KOPT-K1 (cell line): Measurements from ENCODE around the gene ACD.

Source experiments
- H3K27ac ChIP-seq: fragments of 200-600 bp; sonication (generic); 2 replicates; pipeline ENCODE4 v1.5.1; 2016; ENCODE audit warnings: antibody characterized with exemption, mild to moderate bottlenecking, low read depth, low read length; ENCODE audit not compliant: poor library complexity, severe bottlenecking
- H3K36me3 ChIP-seq: fragments of 200-600 bp; sonication (generic); 2 replicates; pipeline ENCODE4 v1.5.1; 2017; ENCODE audit warnings: antibody characterized with exemption, mild to moderate bottlenecking, low read length, moderate library complexity; ENCODE audit not compliant: insufficient read depth
- H3K9me3 ChIP-seq: fragments of 200-600 bp; sonication (generic); 2 replicates; pipeline ENCODE4 v1.5.1; 2017; ENCODE audit warnings: antibody characterized with exemption, low read length, mild to moderate bottlenecking; ENCODE audit not compliant: insufficient read depth, poor library complexity, severe bottlenecking

ACD gene

DNA sequence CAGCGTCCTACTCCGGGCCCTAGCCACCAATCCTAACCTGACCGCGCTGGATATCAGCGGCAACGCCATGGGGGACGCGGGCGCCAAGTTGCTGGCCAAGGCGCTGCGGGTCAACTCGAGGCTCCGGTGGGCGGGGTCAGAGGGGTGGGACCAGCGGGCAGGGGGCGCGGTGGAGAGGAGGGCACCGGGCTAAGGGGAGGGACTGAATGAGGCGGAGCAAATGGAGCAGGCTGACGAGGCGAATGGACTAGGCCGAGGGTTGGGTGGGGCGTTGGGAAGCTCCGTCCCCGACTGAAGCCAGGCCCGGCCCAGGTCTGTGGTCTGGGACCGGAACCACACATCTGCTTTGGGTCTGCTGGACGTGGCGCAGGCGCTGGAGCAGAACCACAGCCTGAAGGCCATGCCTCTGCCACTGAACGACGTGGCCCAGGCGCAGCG, 10.5 kb downstream of the ACD start:
- Histone ChIP-seq H3K9me3 (no peaks in the 10 kb centered on the region), H3K27ac (no peak overlapping the region), H3K36me3 (peaks cover 80% of the 10 kb centered on the region)

DNA sequence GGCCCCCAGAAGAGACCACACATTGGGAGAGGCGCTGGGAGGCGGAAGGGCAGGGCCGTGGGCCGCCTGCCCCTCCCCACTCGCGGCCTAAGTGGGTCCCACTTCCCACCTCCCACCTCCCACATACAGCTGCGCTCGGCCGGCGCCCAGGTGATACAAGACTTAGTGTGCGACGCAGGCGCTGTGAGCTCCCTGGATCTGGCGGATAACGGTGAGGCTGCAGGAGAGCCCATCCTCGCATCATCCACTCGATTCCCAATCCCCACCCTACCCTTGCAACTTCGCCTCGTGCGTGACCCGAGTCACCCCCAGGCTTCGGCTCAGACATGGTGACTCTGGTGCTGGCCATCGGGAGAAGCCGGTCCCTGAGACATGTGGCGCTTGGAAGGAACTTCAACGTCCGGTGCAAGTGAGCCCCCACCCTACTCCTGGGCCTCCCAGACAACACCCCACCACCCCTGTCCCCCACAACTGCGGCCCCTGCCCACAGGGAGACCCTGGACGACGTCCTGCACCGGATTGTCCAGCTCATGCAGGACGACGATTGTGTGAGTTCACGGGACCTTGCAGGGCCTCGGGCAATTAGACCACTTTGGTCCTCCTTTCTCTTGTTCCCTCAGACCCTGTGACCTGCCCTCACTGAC, 11.2 kb downstream of the ACD start:
- H3K27ac ChIP-seq, result no peak overlapping the region
- peaks cover 74% of the 10 kb centered on the region for H3K36me3 ChIP-seq
- no peaks in the 10 kb centered on the region for H3K9me3 ChIP-seq

DNA sequence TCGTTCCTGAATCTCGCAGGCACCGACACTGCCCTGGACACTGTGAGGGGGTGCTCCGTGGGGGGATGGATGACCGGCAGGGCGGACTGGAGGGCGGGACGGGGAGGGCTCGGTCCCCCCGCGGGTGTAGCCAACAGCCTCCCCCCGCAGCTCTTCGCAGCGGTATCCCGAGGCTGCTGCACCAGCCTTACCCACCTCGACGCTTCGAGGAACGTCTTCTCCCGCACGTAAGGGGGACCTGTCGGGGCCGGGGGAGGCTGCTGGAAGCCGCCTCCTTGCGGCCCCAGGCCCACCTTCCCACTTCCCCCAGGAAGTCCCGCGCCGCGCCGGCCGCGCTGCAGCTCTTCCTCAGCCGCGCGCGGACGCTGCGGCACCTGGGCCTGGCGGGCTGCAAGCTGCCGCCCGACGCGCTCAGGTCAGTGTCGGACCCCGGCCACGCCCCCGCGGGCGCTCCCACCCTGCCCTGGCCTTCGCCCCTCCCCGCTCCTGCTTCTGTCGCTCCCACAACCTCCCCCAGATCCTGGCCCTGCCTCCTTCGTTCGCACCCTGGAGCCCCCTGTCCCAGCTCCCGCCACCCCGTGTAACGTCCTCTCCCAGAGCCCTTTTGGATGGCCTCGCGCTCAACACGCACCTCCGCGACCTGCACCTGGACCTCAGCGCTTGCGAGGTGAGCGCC, 11.8 kb downstream of the ACD start:
- H3K27ac ChIP-seq, result no peak overlapping the region
- H3K36me3 ChIP-seq, result peaks cover 67% of the 10 kb centered on the region

GRCh38 chr16:67647681-67648080, 12.4 kb downstream of the ACD start:
- Histone ChIP-seq H3K36me3 (peaks cover 66% of the 10 kb centered on the region), H3K9me3 (no peaks in the 10 kb centered on the region), H3K27ac (no peak overlapping the region)

More for the DNA sequence above, 11.8 kb downstream of the ACD start:
- no peaks in the 10 kb centered on the region for H3K9me3 ChIP-seq

- no peak overlapping the region for H3K27ac ChIP-seq
- H3K9me3 ChIP-seq, result no peaks in the 10 kb centered on the region
- H3K36me3 ChIP-seq, result peaks cover 62% of the 10 kb centered on the region
Observed at GRCh38 chr16:67647111-67647651, 12.9 kb downstream of the ACD start.

- peak overlapping the region; percentile 100 for H3K27ac ChIP-seq
- no peaks in the 10 kb centered on the region for H3K9me3 ChIP-seq
- peaks cover 53% of the 10 kb centered on the region for H3K36me3 ChIP-seq
Observed at GRCh38 chr16:67645397-67646121, 14.5 kb downstream of the ACD start.

DNA sequence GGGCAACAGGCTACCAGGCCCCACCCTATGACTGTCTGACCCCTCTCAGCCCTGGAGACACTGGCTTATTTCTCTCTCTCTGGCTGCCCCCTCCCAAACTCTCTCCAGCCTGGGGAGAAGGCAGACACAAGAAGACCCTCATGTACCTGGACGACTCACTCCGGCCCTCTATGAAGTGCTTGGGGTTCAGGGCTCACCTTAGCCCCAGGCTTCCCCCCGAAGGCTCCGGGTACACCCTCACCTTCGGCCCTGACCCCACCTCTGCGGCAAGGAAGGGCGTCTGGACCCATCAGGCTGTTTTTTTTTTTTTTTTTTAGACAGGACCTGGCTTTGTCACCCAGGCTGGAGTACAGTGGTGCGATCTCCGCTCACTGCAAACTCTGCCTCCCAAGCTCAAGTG, 16.0 kb downstream of the ACD start:
- H3K27ac ChIP-seq, result peak overlapping the region; percentile 100
- peaks cover 53% of the 10 kb centered on the region for H3K36me3 ChIP-seq
- no peaks in the 10 kb centered on the region for H3K9me3 ChIP-seq

GRCh38 chr16:67641779-67642708, 18.0 kb downstream of the ACD start:
- H3K27ac ChIP-seq, result no peak overlapping the region

GRCh38 chr16:67637625-67638024, 22.4 kb downstream of the ACD start:
- Histone ChIP-seq H3K27ac (no peak overlapping the region), H3K9me3 (no peaks in the 10 kb centered on the region), H3K36me3 (peaks cover 87% of the 10 kb centered on the region)

More at GRCh38 chr16:67641779-67642708, 18.0 kb downstream of the ACD start:
- H3K36me3 ChIP-seq, result peaks cover 55% of the 10 kb centered on the region
- no peaks in the 10 kb centered on the region for H3K9me3 ChIP-seq

- Histone ChIP-seq H3K9me3 (no peaks in the 10 kb centered on the region), H3K36me3 (peaks cover 96% of the 10 kb centered on the region), H3K27ac (no peak overlapping the region)
Observed at GRCh38 chr16:67636713-67637112, 23.3 kb downstream of the ACD start.

DNA sequence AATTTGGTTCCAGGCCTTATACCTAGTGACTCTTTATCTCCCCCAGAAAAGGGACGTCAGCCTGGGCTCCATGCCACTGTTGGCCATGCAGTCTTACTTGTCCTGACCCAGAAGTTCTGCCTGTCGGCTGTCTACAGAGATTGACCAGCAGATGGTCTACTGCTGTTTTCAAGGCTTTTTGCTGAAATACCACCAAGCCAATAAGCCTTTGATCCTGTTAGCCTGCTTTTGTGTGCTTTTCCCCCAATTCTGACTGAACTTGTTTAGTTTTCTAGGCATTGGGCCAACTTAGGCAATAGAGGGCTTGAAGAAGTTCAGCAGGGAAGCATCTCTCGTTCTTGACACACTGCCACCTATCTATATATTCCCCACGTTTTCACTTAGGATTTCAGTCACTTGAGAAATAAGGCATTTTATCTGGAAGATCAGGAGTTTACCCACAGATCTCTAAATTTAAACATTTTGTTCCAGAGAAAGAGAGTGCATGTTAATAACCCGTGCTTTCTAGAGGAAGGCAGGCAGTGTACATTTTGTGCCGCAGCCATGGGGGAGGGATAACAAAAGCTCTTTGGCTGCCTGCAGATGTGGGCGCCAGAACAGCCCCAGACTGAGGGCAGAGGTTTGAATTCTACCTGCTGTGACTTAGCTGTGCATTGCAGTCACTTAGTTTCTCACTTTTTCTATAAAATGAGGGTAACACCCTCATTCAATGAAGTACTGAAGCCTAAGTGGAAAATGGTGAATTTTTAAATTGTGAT, 27.5 kb downstream of the ACD start:
- no peak overlapping the region for H3K27ac ChIP-seq
- no peaks in the 10 kb centered on the region for H3K9me3 ChIP-seq
- H3K36me3 ChIP-seq, result peaks cover 100% of the 10 kb centered on the region

DNA sequence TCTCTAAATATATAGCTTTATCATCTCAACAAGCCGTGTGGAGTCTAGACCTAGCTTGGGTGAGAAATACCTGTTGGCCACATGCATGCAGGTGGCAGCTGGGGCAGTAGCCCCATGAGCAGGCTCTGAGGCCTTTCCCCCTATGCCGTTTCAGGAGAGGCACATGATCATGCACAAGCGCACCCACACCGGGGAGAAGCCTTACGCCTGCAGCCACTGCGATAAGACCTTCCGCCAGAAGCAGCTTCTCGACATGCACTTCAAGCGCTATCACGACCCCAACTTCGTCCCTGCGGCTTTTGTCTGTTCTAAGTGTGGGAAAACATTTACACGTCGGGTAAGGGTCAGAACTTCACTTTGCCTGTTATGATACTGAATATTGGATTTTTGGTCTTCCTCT, 31.8 kb downstream of the ACD start:
- Histone ChIP-seq H3K36me3 (peaks cover 100% of the 10 kb centered on the region), H3K27ac (no peak overlapping the region)

GRCh38 chr16:67613808-67614207, 46.3 kb downstream of the ACD start:
- Histone ChIP-seq H3K36me3 (peaks cover 97% of the 10 kb centered on the region), H3K27ac (no peak overlapping the region)

More for the DNA sequence above, 31.8 kb downstream of the ACD start:
- H3K9me3 ChIP-seq, result no peaks in the 10 kb centered on the region

DNA sequence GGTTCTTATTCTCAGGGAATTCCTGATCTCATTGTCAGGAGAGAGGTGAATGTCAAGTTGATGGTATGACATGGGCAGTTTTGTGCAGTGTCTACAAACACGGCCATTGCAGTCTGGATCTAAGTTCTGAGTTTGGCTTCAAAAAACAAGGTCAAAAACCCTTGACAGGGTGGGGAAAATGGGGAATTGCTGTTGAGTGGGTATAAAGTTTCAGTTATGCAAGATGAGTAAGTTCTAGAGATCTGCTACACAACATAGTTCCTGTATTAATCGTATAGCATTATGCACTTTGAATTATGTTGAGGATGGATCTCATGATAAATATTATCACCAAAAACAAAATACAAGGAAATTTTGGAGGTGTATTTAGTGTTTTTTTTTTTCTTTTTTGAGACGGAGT, 51.7 kb downstream of the ACD start:
- no peak overlapping the region for H3K27ac ChIP-seq
- peaks cover 73% of the 10 kb centered on the region for H3K36me3 ChIP-seq
- no peaks in the 10 kb centered on the region for H3K9me3 ChIP-seq

More at GRCh38 chr16:67613808-67614207, 46.3 kb downstream of the ACD start:
- H3K9me3 ChIP-seq, result no peaks in the 10 kb centered on the region
